ENCODE measurements around the gene TCHH. TPM values are rescaled to one million over a fixed set of nuclear protein-coding genes. Genes with fewer than 3 reads are reported as not detected.
"Not testable (repeated sequence)": the region's sequence is repeated elsewhere in the genome, so short reads cannot be mapped to it uniquely, and the experiment has no call there.

Gene TCHH
- total RNA-seq, 4 donors from 2014 or later, result 0.13 to 5.8 (median 0.46) TPM

DNA sequence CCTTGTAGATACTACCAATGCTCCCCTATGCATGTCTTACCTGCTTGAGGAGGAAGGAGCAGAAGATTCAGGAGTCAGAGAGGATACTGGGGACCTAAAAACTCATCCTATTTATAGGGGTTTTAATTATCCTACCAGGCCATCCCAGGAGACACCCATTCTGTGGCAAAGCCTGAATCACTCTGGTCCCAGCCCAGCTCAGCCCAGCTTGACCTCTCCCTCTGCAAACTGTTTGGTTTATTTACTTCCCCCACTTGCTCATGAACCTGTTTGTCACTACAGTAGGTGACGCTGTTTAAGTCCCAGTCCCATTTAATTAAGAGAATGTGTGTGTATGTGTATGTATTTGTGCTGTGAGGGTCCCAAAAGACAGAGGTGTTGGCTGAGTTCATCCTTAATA is 43.9 kb upstream of the TCHH start, which contains the start of gene RPTN:
TSS of gene RPTN (minus strand) at position 85 of the 400 bp plus-strand sequence. CDS start 1,339 bp downstream, outside the sequence.
- Histone ChIP-seq H3K27ac (no peak within 1 kb of the TSS), H3K4me1 (no peaks in the 10 kb centered on the region), H3K36me3 (no peaks in the 10 kb centered on the region), H3K9me3 (no peaks in the 10 kb centered on the region), H3K4me3 (no peak within 1 kb of the TSS), H3K27me3 (no peaks in the 10 kb centered on the region)
- DNase-seq, result no peak
- no peak for TF ChIP-seq POLR2A (IDR thresholded peaks at IDR 0.05)
- TF ChIP-seq, protein P1, sequence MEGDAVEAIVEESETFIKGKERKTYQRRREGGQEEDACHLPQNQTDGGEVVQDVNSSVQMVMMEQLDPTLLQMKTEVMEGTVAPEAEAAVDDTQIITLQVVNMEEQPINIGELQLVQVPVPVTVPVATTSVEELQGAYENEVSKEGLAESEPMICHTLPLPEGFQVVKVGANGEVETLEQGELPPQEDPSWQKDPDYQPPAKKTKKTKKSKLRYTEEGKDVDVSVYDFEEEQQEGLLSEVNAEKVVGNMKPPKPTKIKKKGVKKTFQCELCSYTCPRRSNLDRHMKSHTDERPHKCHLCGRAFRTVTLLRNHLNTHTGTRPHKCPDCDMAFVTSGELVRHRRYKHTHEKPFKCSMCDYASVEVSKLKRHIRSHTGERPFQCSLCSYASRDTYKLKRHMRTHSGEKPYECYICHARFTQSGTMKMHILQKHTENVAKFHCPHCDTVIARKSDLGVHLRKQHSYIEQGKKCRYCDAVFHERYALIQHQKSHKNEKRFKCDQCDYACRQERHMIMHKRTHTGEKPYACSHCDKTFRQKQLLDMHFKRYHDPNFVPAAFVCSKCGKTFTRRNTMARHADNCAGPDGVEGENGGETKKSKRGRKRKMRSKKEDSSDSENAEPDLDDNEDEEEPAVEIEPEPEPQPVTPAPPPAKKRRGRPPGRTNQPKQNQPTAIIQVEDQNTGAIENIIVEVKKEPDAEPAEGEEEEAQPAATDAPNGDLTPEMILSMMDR (IDR thresholded peaks at IDR 0.05), result no peak

- TF ChIP-seq, protein P1 (IDR thresholded peaks at IDR 0.05), result no peak
- TF ChIP-seq POLR2A (IDR thresholded peaks at IDR 0.05), result no peak
- DNase-seq, result no peak
Measured at GRCh38 chr1:152153996-152154395, 38.8 kb upstream of the TCHH start.

DNA sequence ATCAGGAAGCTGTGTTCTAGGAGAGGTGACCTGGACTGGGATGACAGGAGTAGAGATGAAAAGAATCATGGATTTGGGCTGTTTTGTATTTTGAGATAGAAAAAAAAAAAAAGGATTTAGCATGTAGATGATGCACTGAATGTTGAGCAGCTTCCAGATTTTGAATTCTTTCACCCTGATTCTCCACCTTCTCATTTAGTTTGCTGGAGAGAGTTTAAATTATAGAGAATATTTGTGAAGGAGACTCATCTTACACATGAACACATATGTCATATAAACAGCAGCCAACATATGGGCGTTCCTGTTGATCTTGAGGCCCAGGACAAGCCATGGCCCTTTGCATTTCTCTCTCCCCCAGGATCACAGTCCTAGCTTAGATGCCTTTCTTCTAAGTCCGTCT is 36.4 kb upstream of the TCHH start:
- Histone ChIP-seq H3K9me3 (peaks cover 0 to 18% (median 4%) of the 10 kb centered on the region in 4 donors), H3K27ac (no peak overlapping the region), H3K27me3 (no peaks in the 10 kb centered on the region), H3K4me1 (no peaks in the 10 kb centered on the region), H3K4me3 (no peak overlapping the region), H3K36me3 (no peaks in the 10 kb centered on the region)
- DNase-seq, result no peak
- TF ChIP-seq, protein P1 (IDR thresholded peaks at IDR 0.05), result no peak
- no peak for TF ChIP-seq POLR2A (IDR thresholded peaks at IDR 0.05)

More at GRCh38 chr1:152153996-152154395, 38.8 kb upstream of the TCHH start:
- Histone ChIP-seq H3K27ac (no peak overlapping the region), H3K36me3 (no peaks in the 10 kb centered on the region), H3K4me3 (no peak overlapping the region), H3K27me3 (no peaks in the 10 kb centered on the region), H3K4me1 (no peaks in the 10 kb centered on the region), H3K9me3 (peaks cover 0 to under 1% (median 0%) of the 10 kb centered on the region in 4 donors)

- no peaks in the 10 kb centered on the region for H3K4me1 ChIP-seq
- TF ChIP-seq POLR2A (IDR thresholded peaks at IDR 0.05), result no peak
- TF ChIP-seq, protein P1 (IDR thresholded peaks at IDR 0.05), result no peak
- no peak overlapping the region for H3K27ac ChIP-seq
- no peak for DNase-seq
- no peaks in the 10 kb centered on the region for H3K27me3 ChIP-seq
- no peak overlapping the region for H3K4me3 ChIP-seq
- no peaks in the 10 kb centered on the region for H3K36me3 ChIP-seq
- H3K9me3 ChIP-seq, result peaks cover 0 to 18% (median 4%) of the 10 kb centered on the region in 4 donors
Measured at GRCh38 chr1:152148981-152149380, 33.7 kb upstream of the TCHH start.

GRCh38 chr1:152148051-152148450 is 32.8 kb upstream of the TCHH start:
- Histone ChIP-seq H3K27ac (no peak overlapping the region), H3K9me3 (peaks cover 0 to 18% (median 4%) of the 10 kb centered on the region in 4 donors), H3K4me3 (no peak overlapping the region), H3K4me1 (no peaks in the 10 kb centered on the region), H3K36me3 (no peaks in the 10 kb centered on the region), H3K27me3 (no peaks in the 10 kb centered on the region)
- no peak for DNase-seq
- TF ChIP-seq, protein P1 (IDR thresholded peaks at IDR 0.05), result no peak
- TF ChIP-seq POLR2A (IDR thresholded peaks at IDR 0.05), result no peak

DNA sequence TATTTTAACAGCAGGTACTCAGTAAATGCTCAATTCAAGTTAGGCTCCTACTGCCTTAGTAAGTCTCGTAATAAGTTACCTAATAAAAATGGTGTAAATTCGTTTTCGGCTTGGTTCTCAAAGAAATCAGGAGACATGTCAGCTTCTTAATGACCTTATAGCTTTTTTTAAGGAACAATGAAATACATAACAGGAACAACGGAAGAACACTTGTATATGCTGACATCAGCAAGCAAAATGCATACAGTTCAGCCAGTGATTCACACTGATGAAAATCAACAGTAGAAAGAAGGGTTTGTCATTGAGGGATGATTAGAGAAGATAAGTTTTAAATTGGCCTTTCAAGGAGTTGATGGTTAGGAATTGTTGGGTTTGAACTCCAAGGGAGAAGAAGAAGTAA is 30.5 kb upstream of the TCHH start:
- DNase-seq, result no peak
- Histone ChIP-seq H3K9me3 (peaks cover 0 to 18% (median 4%) of the 10 kb centered on the region in 4 donors), H3K27me3 (no peaks in the 10 kb centered on the region), H3K4me1 (no peaks in the 10 kb centered on the region), H3K4me3 (no peak overlapping the region), H3K36me3 (no peaks in the 10 kb centered on the region), H3K27ac (no peak overlapping the region)
- TF ChIP-seq POLR2A (IDR thresholded peaks at IDR 0.05), result no peak
- TF ChIP-seq, protein P1 (IDR thresholded peaks at IDR 0.05), result no peak

- H3K4me3 ChIP-seq, H3K27ac ChIP-seq, DNase-seq, H3K36me3 ChIP-seq, H3K27me3 ChIP-seq, H3K4me1 ChIP-seq: not testable (repeated sequence)
- H3K9me3 ChIP-seq, result peaks cover 0 to 18% (median 4%) of the 10 kb centered on the region in 4 donors
Measured at GRCh38 chr1:152144674-152145183, 29.5 kb upstream of the TCHH start.

Data from Peyer's patch (tissue), 4 donors.